Measurements from ENCODE around the gene SFTPA2. TPM values are rescaled to one million over a fixed set of nuclear protein-coding genes. Genes with fewer than 3 reads are reported as not detected.
"Not testable (repeated sequence)": the region's sequence is repeated elsewhere in the genome, so short reads cannot be mapped to it uniquely, and the experiment has no call there.

Gene SFTPA2
- total RNA-seq, 1 experiment from 2014 or later = 4.6 TPM

- ATAC-seq (no peak), DNase-seq (ENCODE audit: low spot score) (no peak)
- TF ChIP-seq ELF4 (CRISPR knock-in tag; IDR thresholded peaks at IDR 0.05; ENCODE audit: low read depth) = no peak
- no peak for TF ChIP-seq MAX (CRISPR knock-in tag; IDR thresholded peaks at IDR 0.05)
- Mint-ChIP-seq H3K9me3 (no peaks in the 10 kb centered on the region), H3K27ac (no peak overlapping the region), H3K36me3 (no peaks in the 10 kb centered on the region), H3K27me3 (ENCODE audit: low read depth) (peaks cover 16% of the 10 kb centered on the region), H3K4me3 (no peak overlapping the region), H3K4me1 (no peaks in the 10 kb centered on the region)
- ChIA-PET CTCF (interaction anchor here (1.0 kb wide), 1 partner anchor 49 kb away, joined by 3 read pairs; no protein-coding TSS in a partner anchor), POLR2A (no interaction called here)
Observed at GRCh38 chr10:79585870-79586527, 25.8 kb upstream of the SFTPA2 start.

GRCh38 chr10:79583488-79584024 lies 23.3 kb upstream of the SFTPA2 start:
- TF ChIP-seq AR (CRISPR knock-in tag; IDR thresholded peaks at IDR 0.05) (no peak), USF2 (CRISPR knock-in tag; IDR thresholded peaks at IDR 0.05) (no peak), SMAD3 (CRISPR knock-in tag; IDR thresholded peaks at IDR 0.05; ENCODE audit: borderline replicate concordance) (no peak), TCF7 (CRISPR knock-in tag; IDR thresholded peaks at IDR 0.05; ENCODE audit: low read depth) (no peak), FOXK1 (CRISPR knock-in tag; IDR thresholded peaks at IDR 0.05) (no peak)
- no peak for ATAC-seq
- POLR2A ChIA-PET = no interaction called here
- H3K36me3 Mint-ChIP-seq = no peaks in the 10 kb centered on the region
- peaks cover 2% of the 10 kb centered on the region; the same call in 1 of the 2 replicates for H3K27me3 Mint-ChIP-seq (ENCODE audit: low read depth)
- CTCF ChIA-PET = no interaction called here
- H3K4me1 Mint-ChIP-seq = no peaks in the 10 kb centered on the region
- no peak overlapping the region for H3K4me3 Mint-ChIP-seq
- no peak for DNase-seq (ENCODE audit: low spot score)
- H3K27ac Mint-ChIP-seq = no peak overlapping the region
- H3K9me3 Mint-ChIP-seq = peaks cover 6% of the 10 kb centered on the region; the same call in 1 of the 2 replicates

GRCh38 chr10:79582954-79583353 lies 22.7 kb upstream of the SFTPA2 start:
- H3K36me3 Mint-ChIP-seq; ATAC-seq; DNase-seq (ENCODE audit: low spot score); POLR2A ChIA-PET; H3K27ac Mint-ChIP-seq; H3K4me1 Mint-ChIP-seq; H3K4me3 Mint-ChIP-seq; CTCF ChIA-PET; H3K27me3 Mint-ChIP-seq (ENCODE audit: low read depth); H3K9me3 Mint-ChIP-seq: not testable (repeated sequence)

- H3K27ac Mint-ChIP-seq = no peak overlapping the region
- POLR2A ChIA-PET = no interaction called here
- H3K36me3 Mint-ChIP-seq = no peaks in the 10 kb centered on the region
- CTCF ChIA-PET = no interaction called here
- H3K9me3 Mint-ChIP-seq = peaks cover 6% of the 10 kb centered on the region; the same call in 1 of the 2 replicates
- DNase-seq (ENCODE audit: low spot score) (no peak), ATAC-seq (no peak)
- no peaks in the 10 kb centered on the region for H3K4me1 Mint-ChIP-seq
- H3K27me3 Mint-ChIP-seq (ENCODE audit: low read depth) = peaks cover 2% of the 10 kb centered on the region; the same call in 1 of the 2 replicates
- H3K4me3 Mint-ChIP-seq = no peak overlapping the region
- no peak for TF ChIP-seq MXD4 (CRISPR knock-in tag; IDR thresholded peaks at IDR 0.05; ENCODE audit: borderline replicate concordance)
- TF ChIP-seq ZNF671 (CRISPR knock-in tag; IDR thresholded peaks at IDR 0.05) = no peak
- no peak for TF ChIP-seq NR1H2 (CRISPR knock-in tag; IDR thresholded peaks at IDR 0.05)
- no peak for TF ChIP-seq ERG (CRISPR knock-in tag; IDR thresholded peaks at IDR 0.05)
Observed at GRCh38 chr10:79582096-79582495, 21.9 kb upstream of the SFTPA2 start.
